ENCODE data around the gene SEMA6B.

DNA sequence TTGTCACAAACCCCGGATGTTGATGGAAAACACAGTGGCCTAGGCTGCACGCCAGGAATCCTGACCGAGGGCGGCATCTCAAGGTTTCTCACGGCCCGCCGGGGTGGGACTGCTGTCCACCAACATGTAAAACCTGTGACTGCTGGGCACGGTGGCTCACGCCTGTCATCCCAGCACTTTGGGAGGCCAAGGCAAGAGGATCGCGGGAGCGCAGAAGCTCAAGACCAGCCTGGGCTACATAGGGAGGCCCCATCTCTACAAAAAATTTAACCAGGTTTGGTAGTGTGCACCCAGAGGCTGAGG is 52.4 kb downstream of the SEMA6B start:
- TF ChIP-seq, protein P1, sequence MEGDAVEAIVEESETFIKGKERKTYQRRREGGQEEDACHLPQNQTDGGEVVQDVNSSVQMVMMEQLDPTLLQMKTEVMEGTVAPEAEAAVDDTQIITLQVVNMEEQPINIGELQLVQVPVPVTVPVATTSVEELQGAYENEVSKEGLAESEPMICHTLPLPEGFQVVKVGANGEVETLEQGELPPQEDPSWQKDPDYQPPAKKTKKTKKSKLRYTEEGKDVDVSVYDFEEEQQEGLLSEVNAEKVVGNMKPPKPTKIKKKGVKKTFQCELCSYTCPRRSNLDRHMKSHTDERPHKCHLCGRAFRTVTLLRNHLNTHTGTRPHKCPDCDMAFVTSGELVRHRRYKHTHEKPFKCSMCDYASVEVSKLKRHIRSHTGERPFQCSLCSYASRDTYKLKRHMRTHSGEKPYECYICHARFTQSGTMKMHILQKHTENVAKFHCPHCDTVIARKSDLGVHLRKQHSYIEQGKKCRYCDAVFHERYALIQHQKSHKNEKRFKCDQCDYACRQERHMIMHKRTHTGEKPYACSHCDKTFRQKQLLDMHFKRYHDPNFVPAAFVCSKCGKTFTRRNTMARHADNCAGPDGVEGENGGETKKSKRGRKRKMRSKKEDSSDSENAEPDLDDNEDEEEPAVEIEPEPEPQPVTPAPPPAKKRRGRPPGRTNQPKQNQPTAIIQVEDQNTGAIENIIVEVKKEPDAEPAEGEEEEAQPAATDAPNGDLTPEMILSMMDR (IDR thresholded peaks at IDR 0.05; ENCODE audit: poor library complexity) = no peak
- TF ChIP-seq EZH2 (IDR thresholded peaks at IDR 0.05; ENCODE audit: borderline replicate concordance) (no peak), EZH2phosphoT487 (IDR thresholded peaks at IDR 0.05; ENCODE audit: low read depth, severe bottlenecking, unreplicated experiment) (no peak)

All from hepatocyte (in vitro differentiated cells).